HCT116 (cell line): ENCODE results near the gene EPHA4. TPM values are rescaled to one million over a fixed set of nuclear protein-coding genes. Genes with fewer than 3 reads are reported as not detected.
"Not testable (repeated sequence)": the region's sequence is repeated elsewhere in the genome, so short reads cannot be mapped to it uniquely, and the experiment has no call there.

ENCODE experiments used
- ATAC-seq: fragments of 200-7000 bp; cut with Tn5 transposase; 2 replicates; pipeline ENCODE4 v1.9.1; 2020; ENCODE audit warnings: mild to moderate bottlenecking, moderate library complexity
- BruUV-seq: library from RNA; stranded (reverse); fragments of 400-500 nt; replicated peaks from 2 replicates; lab custom pipeline; 2021; lab: Mats Ljungman, UMichigan
- CTCF ChIA-PET: fragments of 300-600 bp; sonication (Branson Sonifier 250); formaldehyde crosslinking; loops from one replicate; lab custom pipeline; 2021; ENCODE audit warnings: antibody characterized with exemption; lab: Charles Lee
- POLR2A ChIA-PET: fragments of 300-600, 350-600 bp; sonication (Branson Sonifier 250); formaldehyde crosslinking; loops from one replicate; lab custom pipeline; 2021; ENCODE audit warnings: antibody characterized with exemption; lab: Charles Lee
- RAD21 ChIA-PET, 2 experiments: fragments of 300-600 bp; sonication (Branson Sonifier 250); formaldehyde crosslinking; loops; one replicate each; lab custom pipeline; 2023; ENCODE audit warnings: low total read pairs in 2 of 2; ENCODE audit not compliant: uncharacterized antibody in 2 of 2, unreplicated experiment in 2 of 2, low non-redundant PET in 1 of 2; lab: Charles Lee
- DNase-seq: peaks from one replicate; pipeline ENCODE4 v3.0.0-alpha.2; 2010; ENCODE audit warnings: low read depth, low spot score
- H2AFZ ChIP-seq: fragments of 200-600 bp; shearing (Covaris generic), sonication (generic); 2 replicates; pipeline ENCODE4 v1.6.1; 2017; ENCODE audit warnings: low read depth, mixed run types, mixed read lengths, antibody characterized with exemption, low read length; ENCODE audit not compliant: poor library complexity, severe bottlenecking
- H3K27ac ChIP-seq: 2 replicates; pipeline ENCODE4 v1.5.1; 2012; ENCODE audit warnings: low read depth, low read length
- H3K27me3 ChIP-seq: fragments of 200-600 bp; sonication (generic); 2 replicates; pipeline ENCODE4 v1.6.1; 2016; ENCODE audit warnings: mixed run types, low read length, mixed read lengths; ENCODE audit not compliant: insufficient read depth
- H3K36me3 ChIP-seq, 2 experiments: fragments of 200-500 bp in 1 of 2; fragments of 200-600 bp in 1 of 2; sonication (Bioruptor generic) in 1 of 2; sonication (generic) in 1 of 2; 2 replicates each; pipeline versions ENCODE4 v1.5.1 to v1.6.1; 2014 to 2016; ENCODE audit warnings: low read length in 2 of 2, inconsistent platforms in 1 of 2, mixed read lengths in 1 of 2, mixed run types in 1 of 2; ENCODE audit not compliant: insufficient read depth in 2 of 2, control insufficient read depth in 1 of 2
- H3K4me1 ChIP-seq, 2 experiments: fragments of 200-600 bp in 1 of 2; sonication (generic) in 1 of 2; 2 replicates each; pipeline versions ENCODE4 v1.5.1 to v1.6.1; 2012 to 2017; ENCODE audit warnings: low read length in 2 of 2, inconsistent platforms in 1 of 2, mild to moderate bottlenecking in 1 of 2, mixed read lengths in 1 of 2, mixed run types in 1 of 2, moderate library complexity in 1 of 2; ENCODE audit not compliant: insufficient read depth in 2 of 2, control insufficient read depth in 1 of 2
- H3K4me2 ChIP-seq: fragments of 200-600 bp; sonication (generic); 2 replicates; pipeline ENCODE4 v1.6.1; 2017; ENCODE audit warnings: mixed run types, low read length, mixed read lengths
- H3K4me3 ChIP-seq, 2 experiments: fragments of 200-600 bp in 1 of 2; sonication (generic) in 1 of 2; replicated peaks in 1 of 2; 2 replicates each; pipeline ENCODE4 v1.5.1; 2011 to 2016; ENCODE audit warnings: low read length in 2 of 2, control low read depth in 1 of 2, low read depth in 1 of 2, mild to moderate bottlenecking in 1 of 2, mixed read lengths in 1 of 2, mixed run types in 1 of 2
- H3K79me2 ChIP-seq: fragments of 200-600 bp; sonication (generic); 2 replicates; pipeline ENCODE4 v1.6.1; 2017; ENCODE audit warnings: mild to moderate bottlenecking, mixed run types, low read length, moderate library complexity, mixed read lengths; ENCODE audit not compliant: insufficient read depth
- H3K9ac ChIP-seq: fragments of 200-600 bp; sonication (generic); 2 replicates; pipeline ENCODE4 v1.6.1; 2016; ENCODE audit warnings: low read length, mixed read lengths
- H3K9me2 ChIP-seq: fragments of 200-600 bp; sonication (generic), shearing (Covaris generic); 2 replicates; pipeline ENCODE4 v1.6.1; 2017; ENCODE audit warnings: mixed run types, mild to moderate bottlenecking, moderate library complexity; ENCODE audit not compliant: insufficient read depth
- H3K9me3 ChIP-seq, 2 experiments: fragments of 200-500 bp in 1 of 2; fragments of 200-600 bp in 1 of 2; sonication (Bioruptor generic) in 1 of 2; sonication (generic) in 1 of 2; 2 replicates each; pipeline ENCODE4 v1.6.1; 2014 to 2017; ENCODE audit warnings: low read length in 2 of 2, mixed read lengths in 2 of 2, inconsistent platforms in 1 of 2, low read depth in 1 of 2, mild to moderate bottlenecking in 1 of 2, mixed run types in 1 of 2, moderate library complexity in 1 of 2; ENCODE audit not compliant: control insufficient read depth in 1 of 2, insufficient read depth in 1 of 2
- H4K20me1 ChIP-seq: fragments of 200-600 bp; sonication (generic), shearing (Covaris generic); 2 replicates; pipeline ENCODE4 v1.6.1; 2017; ENCODE audit warnings: mixed run types, mild to moderate bottlenecking, moderate library complexity; ENCODE audit not compliant: insufficient read depth
- ELF1 ChIP-seq: IDR thresholded peaks from 2 replicates; pipeline ENCODE4 v1.6.1; 2012; ENCODE audit warnings: low read depth, borderline replicate concordance
- EZH2phosphoT487 ChIP-seq: fragments of 200-600 bp; IDR thresholded peaks from 2 replicates; pipeline ENCODE4 v1.6.1; 2018; ENCODE audit warnings: antibody characterized with exemption, borderline replicate concordance
- SRF ChIP-seq: IDR thresholded peaks from 2 replicates; pipeline ENCODE4 v1.6.1; 2012; ENCODE audit warnings: low read depth
- YY1 ChIP-seq: IDR thresholded peaks from 2 replicates; pipeline ENCODE4 v1.6.1; 2011; ENCODE audit warnings: low read length, low read depth, moderate library complexity, mild to moderate bottlenecking; ENCODE audit not compliant: insufficient replicate concordance; ENCODE audit errors: extremely low read depth
- ZFX ChIP-seq: fragments of 450-650 bp; IDR thresholded peaks from 2 replicates; pipeline ENCODE4 v1.6.1; 2017
- ZNF274 ChIP-seq: fragments of 200-500 bp; sonication (Bioruptor generic); IDR thresholded peaks from 2 replicates; pipeline ENCODE4 v1.6.1; 2014; ENCODE audit warnings: mild to moderate bottlenecking, low read depth, low read length, inconsistent platforms
- intact Hi-C: fragments of 100-400 bp; cut with micrococcal nuclease; formaldehyde crosslinking; loops from 2 replicates; pipeline ENCODE4 v1.10.0; 2022
- total RNA-seq: library from RNA; stranded (reverse); gene quantifications from one replicate; pipeline ENCODE4 v1.2.1, GENCODE V29; 2021; ENCODE audit not compliant: unreplicated experiment
- TF ChIP-seq, protein P1 (sequence below): IDR thresholded peaks from 2 replicates; pipeline ENCODE4 v1.6.1; 2012
- TF ChIP-seq, protein P2 (sequence below): IDR thresholded peaks from 2 replicates; pipeline ENCODE4 v1.6.1; 2012
- TF ChIP-seq, protein P3 (sequence below), 3 experiments: fragments of 200-600 bp in 1 of 3; sonication (generic) in 1 of 3; IDR thresholded peaks in 2 of 3; conservative IDR thresholded peaks in 1 of 3; 2 replicates each; pipeline ENCODE4 v1.5.1; 2012 to 2017; ENCODE audit warnings: low read depth in 2 of 3, low read length in 2 of 3, antibody characterized with exemption in 1 of 3, borderline replicate concordance in 1 of 3, control low read depth in 1 of 3, mild to moderate bottlenecking in 1 of 3, mixed read lengths in 1 of 3, mixed run types in 1 of 3, moderate library complexity in 1 of 3; ENCODE audit not compliant: insufficient read depth in 1 of 3

Gene EPHA4
- total RNA-seq, 1 experiment from 2014 or later: 3.5 TPM

DNA sequence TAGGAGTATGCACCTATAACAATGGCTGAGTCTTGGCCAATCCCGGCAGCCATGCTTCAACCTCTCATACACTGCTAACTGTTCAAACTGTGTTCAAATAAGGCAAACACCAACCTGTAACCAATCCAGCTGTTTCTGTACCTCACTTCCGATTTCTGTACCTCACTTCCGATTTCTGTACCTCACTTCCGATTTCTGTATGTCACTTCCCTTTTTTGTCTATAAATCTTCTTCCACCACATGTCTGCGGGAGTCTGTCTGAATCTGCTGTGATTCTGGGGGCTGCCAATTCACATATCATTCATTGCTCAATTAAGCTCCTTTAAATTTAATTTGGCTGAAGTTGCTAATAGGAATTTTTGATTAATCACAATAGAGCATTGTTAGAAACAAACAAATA is 60.8 kb downstream of the EPHA4 start:
- not testable (repeated sequence) for H2AFZ ChIP-seq, BruUV-seq
- H3K4me2 ChIP-seq: peak overlapping the region; percentile 17
- TF ChIP-seq, protein P1, sequence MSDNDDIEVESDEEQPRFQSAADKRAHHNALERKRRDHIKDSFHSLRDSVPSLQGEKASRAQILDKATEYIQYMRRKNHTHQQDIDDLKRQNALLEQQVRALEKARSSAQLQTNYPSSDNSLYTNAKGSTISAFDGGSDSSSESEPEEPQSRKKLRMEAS: peak; percentile 41; the same call in 1 of the 2 replicates
- TF ChIP-seq SRF: peak; percentile 45; the same call in 1 of the 2 replicates
- TF ChIP-seq, all 23 proteins: peak for 2; not testable (repeated sequence) for 21
- H3K9ac ChIP-seq: peak overlapping the region; percentile 18
- POLR2A ChIA-PET, H3K27me3 ChIP-seq, intact Hi-C loops, H4K20me1 ChIP-seq, CTCF ChIA-PET, H3K9me2 ChIP-seq, H3K79me2 ChIP-seq, H3K4me1 ChIP-seq, RAD21 ChIA-PET, H3K9me3 ChIP-seq, H3K36me3 ChIP-seq: not testable (repeated sequence)
- peak; percentile 60; the same call in 1 of the 2 replicates for ATAC-seq
- peak overlapping the region; percentile 39; the same call in 1 of the 2 replicates for H3K27ac ChIP-seq
- H3K4me3 ChIP-seq: 0 out of 4 replicates have a peak overlapping the region, but pooled peaks of 1 of the 2 experiments have one; percentile 4
- DNase-seq: peak; percentile 19

DNA sequence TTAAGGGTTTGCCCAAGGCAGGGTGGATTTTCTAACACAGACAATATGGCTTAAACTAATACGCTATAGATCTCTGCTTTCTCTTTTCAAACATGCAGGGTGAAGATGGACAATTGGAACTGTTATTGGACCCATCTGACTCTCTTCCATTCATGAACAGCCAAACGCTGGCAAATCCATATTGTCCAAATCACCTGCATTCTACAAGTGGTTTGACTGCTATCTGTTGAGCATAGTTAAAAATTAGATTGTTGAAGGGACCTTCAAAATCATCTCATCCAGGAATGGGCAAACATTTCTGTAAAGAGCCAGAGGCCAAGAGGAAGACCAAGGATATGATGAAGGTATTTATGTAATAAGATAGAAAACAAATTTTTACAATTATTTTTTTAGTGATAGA is 65.6 kb downstream of the EPHA4 start:
- ChIA-PET CTCF (no interaction called here), POLR2A (no interaction called here), RAD21 (no interaction called here)
- H3K79me2 ChIP-seq: no peaks in the 10 kb centered on the region
- TF ChIP-seq, protein P2, sequence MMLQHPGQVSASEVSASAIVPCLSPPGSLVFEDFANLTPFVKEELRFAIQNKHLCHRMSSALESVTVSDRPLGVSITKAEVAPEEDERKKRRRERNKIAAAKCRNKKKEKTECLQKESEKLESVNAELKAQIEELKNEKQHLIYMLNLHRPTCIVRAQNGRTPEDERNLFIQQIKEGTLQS: no peak
- TF ChIP-seq, protein P3, sequence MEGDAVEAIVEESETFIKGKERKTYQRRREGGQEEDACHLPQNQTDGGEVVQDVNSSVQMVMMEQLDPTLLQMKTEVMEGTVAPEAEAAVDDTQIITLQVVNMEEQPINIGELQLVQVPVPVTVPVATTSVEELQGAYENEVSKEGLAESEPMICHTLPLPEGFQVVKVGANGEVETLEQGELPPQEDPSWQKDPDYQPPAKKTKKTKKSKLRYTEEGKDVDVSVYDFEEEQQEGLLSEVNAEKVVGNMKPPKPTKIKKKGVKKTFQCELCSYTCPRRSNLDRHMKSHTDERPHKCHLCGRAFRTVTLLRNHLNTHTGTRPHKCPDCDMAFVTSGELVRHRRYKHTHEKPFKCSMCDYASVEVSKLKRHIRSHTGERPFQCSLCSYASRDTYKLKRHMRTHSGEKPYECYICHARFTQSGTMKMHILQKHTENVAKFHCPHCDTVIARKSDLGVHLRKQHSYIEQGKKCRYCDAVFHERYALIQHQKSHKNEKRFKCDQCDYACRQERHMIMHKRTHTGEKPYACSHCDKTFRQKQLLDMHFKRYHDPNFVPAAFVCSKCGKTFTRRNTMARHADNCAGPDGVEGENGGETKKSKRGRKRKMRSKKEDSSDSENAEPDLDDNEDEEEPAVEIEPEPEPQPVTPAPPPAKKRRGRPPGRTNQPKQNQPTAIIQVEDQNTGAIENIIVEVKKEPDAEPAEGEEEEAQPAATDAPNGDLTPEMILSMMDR (IDR thresholded peaks at IDR 0.05 in 2 of 3, conservative IDR thresholded peaks at IDR 0.05 in 1 of 3; ENCODE audit: borderline replicate concordance in 1 of 3, insufficient read depth in 1 of 3, low read depth in 2 of 3, low read length in 2 of 3): no peak
- TF ChIP-seq EZH2phosphoT487 (no peak), ELF1 (no peak), ZNF274 (no peak), ZFX (no peak), YY1 (no peak)
- no peak overlapping the region for H2AFZ ChIP-seq
- no TSS peak for BruUV-seq
- no peaks in the 10 kb centered on the region for H3K36me3 ChIP-seq
- no peaks in the 10 kb centered on the region; the same call in 1 of the 2 replicates for H3K27me3 ChIP-seq
- no peak for DNase-seq
- no peak overlapping the region for H3K9ac ChIP-seq
- H3K9me2 ChIP-seq: no peaks in the 10 kb centered on the region; the same call in 1 of the 2 replicates
- H3K4me3 ChIP-seq: no peak overlapping the region
- no peak overlapping the region for H3K27ac ChIP-seq
- ATAC-seq: no peak
- H3K9me3 ChIP-seq: no peaks in the 10 kb centered on the region
- H3K4me1 ChIP-seq: peaks cover 0 to 10% of the 10 kb centered on the region in 2 experiments; a peak in 1 of 4 replicates
- H3K4me2 ChIP-seq: no peak overlapping the region
- H4K20me1 ChIP-seq: no peaks in the 10 kb centered on the region
- intact Hi-C loops: no loop called here
